Measurements from ENCODE around the gene TASP1. TPM values are rescaled to one million over a fixed set of nuclear protein-coding genes. Genes with fewer than 3 reads are reported as not detected.

The TASP1 gene
- total and polyA plus RNA-seq, 10 of the 15 experiments (the other 5 are each of a cell fraction or from before 2014, with no cell fraction given) = 7.4 to 17.8 (median 10.5) TPM

DNA sequence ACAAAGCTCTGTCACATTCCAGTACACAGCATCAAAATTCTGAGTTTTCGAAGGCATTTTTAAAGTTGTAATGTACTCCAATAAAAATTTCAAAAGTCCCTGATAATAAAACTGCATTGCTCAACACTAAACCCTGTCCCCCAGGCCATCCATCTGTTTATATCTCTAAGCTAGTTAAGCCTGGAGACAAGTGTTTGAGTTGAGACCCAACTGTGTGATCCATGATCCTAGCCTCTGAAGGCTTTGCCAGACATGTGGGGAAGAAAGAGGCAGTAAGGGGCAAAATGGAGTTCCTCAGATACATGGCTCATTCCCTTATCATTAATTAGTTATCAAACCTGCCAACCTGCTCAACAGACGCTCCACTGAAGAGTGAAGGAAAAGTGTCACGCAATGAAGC, 219.3 kb downstream of the TASP1 start:
- FAIRE-seq = no peak
- SMC1A ChIA-PET (ENCODE audit: uncharacterized antibody, unreplicated experiment) = no interaction called here
- BruUV-seq (replicated peaks) = no TSS peak
- POLR2A ChIA-PET = interaction anchor here (0.5 kb wide), 1 partner anchor 88 kb away, joined by 3 read pairs; no protein-coding TSS in a partner anchor
- DNase-seq (ENCODE audit: low read depth, low spot score) = no peak
- CTCF ChIA-PET = no interaction called here
- RAD21 ChIA-PET (ENCODE audit: unreplicated experiment) = no interaction called here
- no peak overlapping the region for H3K9ac ChIP-seq (ENCODE audit: control insufficient read depth, insufficient read depth, low read length)
- H3K79me2 ChIP-seq (ENCODE audit: control insufficient read depth, insufficient read depth, low read length) = no peaks in the 10 kb centered on the region
- intact Hi-C loops (cut with micrococcal nuclease; ENCODE audit: unreplicated experiment) = no loop called here
- no peak overlapping the region for H2AFZ ChIP-seq (ENCODE audit: control insufficient read depth, low read depth, low read length)
- H3K36me3 ChIP-seq (ENCODE audit: control insufficient read depth in 2 of 2, insufficient read depth in 2 of 2, low read length in 1 of 2) = peaks cover 0 to 2% of the 10 kb centered on the region in 2 experiments; a peak in 1 of 4 replicates
- no peaks in the 10 kb centered on the region for H3K27me3 ChIP-seq (replicated peaks in 1 of 2; ENCODE audit: control insufficient read depth in 2 of 2, insufficient read depth in 2 of 2, low read length in 1 of 2)
- H3K27ac ChIP-seq (ENCODE audit: control insufficient read depth, insufficient read depth) = no peak overlapping the region
- H3K9me3 ChIP-seq (replicated peaks; ENCODE audit: control insufficient read depth, insufficient read depth, low read length) = no peaks in the 10 kb centered on the region
- no peaks in the 10 kb centered on the region for H4K20me1 ChIP-seq (ENCODE audit: control insufficient read depth, insufficient read depth)
- H3K4me3 ChIP-seq = no peak overlapping the region
- H3K4me1 ChIP-seq (ENCODE audit: control insufficient read depth, insufficient read depth, low read length) = no peaks in the 10 kb centered on the region
- ATAC-seq = no peak
- 98% methylated on average over 3 of the region's 3 CpGs for WGBS (ENCODE audit: insufficient coverage, insufficient replicate concordance, low lambda C conversion rate, missing lambda C conversion rate)
- no peak overlapping the region for H3K4me2 ChIP-seq (ENCODE audit: control insufficient read depth, insufficient read depth)
- in situ Hi-C loops (cut with MboI) = no loop called here
- TF ChIP-seq, protein P1, sequence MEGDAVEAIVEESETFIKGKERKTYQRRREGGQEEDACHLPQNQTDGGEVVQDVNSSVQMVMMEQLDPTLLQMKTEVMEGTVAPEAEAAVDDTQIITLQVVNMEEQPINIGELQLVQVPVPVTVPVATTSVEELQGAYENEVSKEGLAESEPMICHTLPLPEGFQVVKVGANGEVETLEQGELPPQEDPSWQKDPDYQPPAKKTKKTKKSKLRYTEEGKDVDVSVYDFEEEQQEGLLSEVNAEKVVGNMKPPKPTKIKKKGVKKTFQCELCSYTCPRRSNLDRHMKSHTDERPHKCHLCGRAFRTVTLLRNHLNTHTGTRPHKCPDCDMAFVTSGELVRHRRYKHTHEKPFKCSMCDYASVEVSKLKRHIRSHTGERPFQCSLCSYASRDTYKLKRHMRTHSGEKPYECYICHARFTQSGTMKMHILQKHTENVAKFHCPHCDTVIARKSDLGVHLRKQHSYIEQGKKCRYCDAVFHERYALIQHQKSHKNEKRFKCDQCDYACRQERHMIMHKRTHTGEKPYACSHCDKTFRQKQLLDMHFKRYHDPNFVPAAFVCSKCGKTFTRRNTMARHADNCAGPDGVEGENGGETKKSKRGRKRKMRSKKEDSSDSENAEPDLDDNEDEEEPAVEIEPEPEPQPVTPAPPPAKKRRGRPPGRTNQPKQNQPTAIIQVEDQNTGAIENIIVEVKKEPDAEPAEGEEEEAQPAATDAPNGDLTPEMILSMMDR (IDR thresholded peaks at IDR 0.05 in 2 of 3, conservative IDR thresholded peaks at IDR 0.05 in 1 of 3; ENCODE audit: control insufficient read depth in 2 of 3, extremely low read depth in 1 of 3, insufficient read depth in 1 of 3, low read depth in 3 of 3, low read length in 3 of 3) = no peak
- no peak for TF ChIP-seq WRNIP1 (IDR thresholded peaks at IDR 0.05; ENCODE audit: borderline replicate concordance, low read depth, low read length)
- no peak for TF ChIP-seq SP1 (IDR thresholded peaks at IDR 0.05; ENCODE audit: low read depth, low read length)
- TF ChIP-seq MEF2B (IDR thresholded peaks at IDR 0.05; ENCODE audit: partially characterized antibody, poor library complexity, severe bottlenecking) = no peak
- TF ChIP-seq ZNF592 (IDR thresholded peaks at IDR 0.05) = no peak
- TF ChIP-seq SPI1 (IDR thresholded peaks at IDR 0.05; ENCODE audit: borderline replicate concordance, insufficient read depth, low read depth, low read length) = no peak
- TF ChIP-seq NR2C2 (IDR thresholded peaks at IDR 0.05; ENCODE audit: borderline replicate concordance, control insufficient read depth, insufficient read length, low read depth) = no peak
- no peak for TF ChIP-seq MTA3 (IDR thresholded peaks at IDR 0.05; ENCODE audit: borderline replicate concordance, low read length)
- TF ChIP-seq NRF1 (conservative IDR thresholded peaks at IDR 0.05; ENCODE audit: low read depth, low read length) = no peak
- no peak for TF ChIP-seq E2F4 (IDR thresholded peaks at IDR 0.05; ENCODE audit: low read depth, low read length)
- TF ChIP-seq HDGF (IDR thresholded peaks at IDR 0.05) = no peak
- no peak for TF ChIP-seq TBL1XR1 (IDR thresholded peaks at IDR 0.05; ENCODE audit: low read depth, low read length)
- TF ChIP-seq IKZF2 (IDR thresholded peaks at IDR 0.05) = no peak

Data from GM12878 (cell line).